Fibroblast of skin of right biceps (primary cell): Measurements from ENCODE around the gene TENT5A.
"Not testable (repeated sequence)": the region's sequence is repeated elsewhere in the genome, so short reads cannot be mapped to it uniquely, and the experiment has no call there.

Experiments used
- DNase-seq: peaks from one replicate; pipeline ENCODE4 v3.0.0-alpha.2; 2013

TENT5A gene

GRCh38 chr6:81749707-81750106 is 2.8 kb downstream of the TENT5A start:
- no peak for DNase-seq

- DNase-seq: no peak
Observed at GRCh38 chr6:81748994-81749393, 3.5 kb downstream of the TENT5A start.

- no peak for DNase-seq
Observed at GRCh38 chr6:81747327-81747726, 5.2 kb downstream of the TENT5A start.

GRCh38 chr6:81744131-81744530 is 8.3 kb downstream of the TENT5A start:
- no peak for DNase-seq

GRCh38 chr6:81743649-81744048 is 8.8 kb downstream of the TENT5A start:
- DNase-seq: no peak

- no peak for DNase-seq
Observed at GRCh38 chr6:81741689-81742088, 10.8 kb downstream of the TENT5A start.

GRCh38 chr6:81740591-81740990 is 11.9 kb downstream of the TENT5A start:
- DNase-seq: not testable (repeated sequence)

GRCh38 chr6:81739230-81740195 is 13.0 kb downstream of the TENT5A start:
- no peak for DNase-seq

- no peak for DNase-seq
Observed at GRCh38 chr6:81736428-81736827, 16.1 kb downstream of the TENT5A start.

GRCh38 chr6:81735756-81736380 is 16.6 kb downstream of the TENT5A start:
- peak; percentile 37 for DNase-seq

- DNase-seq: no peak
Observed at GRCh38 chr6:81734500-81735150, 17.9 kb downstream of the TENT5A start.

- no peak for DNase-seq
Observed at GRCh38 chr6:81734081-81734480, 18.4 kb downstream of the TENT5A start.

- peak; percentile 86 for DNase-seq
Observed at GRCh38 chr6:81731814-81732213, 20.7 kb downstream of the TENT5A start.

- DNase-seq: no peak
Observed at GRCh38 chr6:81727876-81728517, 24.5 kb downstream of the TENT5A start.

GRCh38 chr6:81725127-81725526 is 27.4 kb downstream of the TENT5A start:
- no peak for DNase-seq

- no peak for DNase-seq
Observed at GRCh38 chr6:81722506-81723223, 29.8 kb downstream of the TENT5A start.

GRCh38 chr6:81720427-81720826 is 32.1 kb downstream of the TENT5A start:
- no peak for DNase-seq

- DNase-seq: peak; percentile 22
Observed at GRCh38 chr6:81718126-81718525, 34.4 kb downstream of the TENT5A start.

GRCh38 chr6:81714684-81715083 is 37.8 kb downstream of the TENT5A start:
- no peak for DNase-seq

GRCh38 chr6:81713205-81713604 is 39.3 kb downstream of the TENT5A start:
- DNase-seq: no peak

- DNase-seq: peak; percentile 29
Observed at GRCh38 chr6:81708113-81708699, 44.3 kb downstream of the TENT5A start.

GRCh38 chr6:81704700-81705099 is 47.8 kb downstream of the TENT5A start:
- DNase-seq: no peak
